ENCODE results near the gene PSMA8. TPM values are rescaled to one million over a fixed set of nuclear protein-coding genes. Genes with fewer than 3 reads are reported as not detected.
A peak's percentile ranks its signal among the peaks of the same experiment; 100 is the strongest.

The PSMA8 gene
- total RNA-seq, 1 experiment from 2014 or later = not detected

DNA sequence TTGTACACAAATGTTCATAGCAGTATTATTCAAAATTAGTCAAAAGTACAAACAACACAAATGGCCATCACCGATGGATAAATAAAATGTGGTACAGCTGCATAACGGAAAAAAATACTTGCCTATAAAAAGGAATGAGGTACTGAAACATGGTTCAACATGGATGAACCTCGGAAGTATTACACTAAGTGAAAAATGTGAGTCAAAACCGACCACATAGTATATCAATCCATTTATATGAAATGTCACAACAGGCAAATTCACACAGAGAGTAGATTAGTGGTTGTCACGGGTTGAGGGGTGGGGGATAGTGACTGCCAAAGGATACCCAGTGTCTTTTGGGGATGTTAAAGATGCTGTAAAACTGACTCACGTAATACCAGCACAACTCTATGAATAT is 46.7 kb upstream of the PSMA8 start:
- Mint-ChIP-seq H3K4me3 (no peak overlapping the region), H3K27ac (no peak overlapping the region)
- POLR2A ChIA-PET = no interaction called here

DNA sequence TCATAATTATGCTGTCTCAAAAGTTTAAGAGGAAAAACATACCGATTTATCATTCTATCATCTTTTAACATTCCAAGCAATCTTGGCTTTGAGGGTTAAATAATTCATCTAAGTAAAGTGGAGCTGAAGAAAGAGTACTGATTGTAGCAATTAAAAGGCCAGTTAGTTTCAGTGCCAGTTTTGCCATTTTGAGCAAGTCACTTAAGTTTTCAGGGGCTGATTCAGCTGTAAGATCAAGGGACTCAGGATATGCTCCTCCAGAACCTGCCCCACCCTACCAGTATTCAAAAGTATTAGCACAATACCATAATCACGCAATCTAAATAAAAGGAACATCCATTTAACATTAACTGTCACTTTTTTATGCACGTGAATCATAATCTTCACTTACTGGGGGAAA is 45.2 kb upstream of the PSMA8 start:
- DNase-seq (ENCODE audit: low spot score) (no peak), ATAC-seq (no peak)
- H3K27ac Mint-ChIP-seq = no peak overlapping the region
- TF ChIP-seq TP53 (CRISPR knock-in tag; IDR thresholded peaks at IDR 0.05) (no peak), FOXP1 (CRISPR knock-in tag; IDR thresholded peaks at IDR 0.05; ENCODE audit: borderline replicate concordance) (no peak), ESRRA (CRISPR knock-in tag; IDR thresholded peaks at IDR 0.05; ENCODE audit: borderline replicate concordance) (no peak), IRF2 (CRISPR knock-in tag; IDR thresholded peaks at IDR 0.05; ENCODE audit: borderline replicate concordance, low read depth) (no peak), ZNF423 (CRISPR knock-in tag; IDR thresholded peaks at IDR 0.05) (no peak), NR2C2 (CRISPR knock-in tag; IDR thresholded peaks at IDR 0.05) (no peak), SMAD3 (CRISPR knock-in tag; IDR thresholded peaks at IDR 0.05; ENCODE audit: borderline replicate concordance) (no peak)
- TF ChIP-seq, protein P1, sequence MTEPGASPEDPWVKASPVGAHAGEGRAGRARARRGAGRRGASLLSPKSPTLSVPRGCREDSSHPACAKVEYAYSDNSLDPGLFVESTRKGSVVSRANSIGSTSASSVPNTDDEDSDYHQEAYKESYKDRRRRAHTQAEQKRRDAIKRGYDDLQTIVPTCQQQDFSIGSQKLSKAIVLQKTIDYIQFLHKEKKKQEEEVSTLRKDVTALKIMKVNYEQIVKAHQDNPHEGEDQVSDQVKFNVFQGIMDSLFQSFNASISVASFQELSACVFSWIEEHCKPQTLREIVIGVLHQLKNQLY (CRISPR knock-in tag; IDR thresholded peaks at IDR 0.05) = no peak
- H3K27me3 Mint-ChIP-seq (ENCODE audit: low read depth) = no peaks in the 10 kb centered on the region
- peaks cover 22% of the 10 kb centered on the region for H3K36me3 Mint-ChIP-seq
- H3K9me3 Mint-ChIP-seq = no peaks in the 10 kb centered on the region
- H3K4me3 Mint-ChIP-seq = peak overlapping the region; percentile 98
- peaks cover 25% of the 10 kb centered on the region for H3K4me1 Mint-ChIP-seq
- POLR2A ChIA-PET = no interaction called here
- CTCF ChIA-PET = no interaction called here

More for the DNA sequence above, 46.7 kb upstream of the PSMA8 start:
- Mint-ChIP-seq H3K27me3 (ENCODE audit: low read depth) (no peaks in the 10 kb centered on the region), H3K36me3 (peaks cover 34% of the 10 kb centered on the region), H3K9me3 (no peaks in the 10 kb centered on the region), H3K4me1 (peaks cover 20% of the 10 kb centered on the region)
- ATAC-seq = no peak
- CTCF ChIA-PET = no interaction called here
- TF ChIP-seq SP1 (CRISPR knock-in tag; conservative IDR thresholded peaks at IDR 0.05) = no peak
- TF ChIP-seq, protein P2, sequence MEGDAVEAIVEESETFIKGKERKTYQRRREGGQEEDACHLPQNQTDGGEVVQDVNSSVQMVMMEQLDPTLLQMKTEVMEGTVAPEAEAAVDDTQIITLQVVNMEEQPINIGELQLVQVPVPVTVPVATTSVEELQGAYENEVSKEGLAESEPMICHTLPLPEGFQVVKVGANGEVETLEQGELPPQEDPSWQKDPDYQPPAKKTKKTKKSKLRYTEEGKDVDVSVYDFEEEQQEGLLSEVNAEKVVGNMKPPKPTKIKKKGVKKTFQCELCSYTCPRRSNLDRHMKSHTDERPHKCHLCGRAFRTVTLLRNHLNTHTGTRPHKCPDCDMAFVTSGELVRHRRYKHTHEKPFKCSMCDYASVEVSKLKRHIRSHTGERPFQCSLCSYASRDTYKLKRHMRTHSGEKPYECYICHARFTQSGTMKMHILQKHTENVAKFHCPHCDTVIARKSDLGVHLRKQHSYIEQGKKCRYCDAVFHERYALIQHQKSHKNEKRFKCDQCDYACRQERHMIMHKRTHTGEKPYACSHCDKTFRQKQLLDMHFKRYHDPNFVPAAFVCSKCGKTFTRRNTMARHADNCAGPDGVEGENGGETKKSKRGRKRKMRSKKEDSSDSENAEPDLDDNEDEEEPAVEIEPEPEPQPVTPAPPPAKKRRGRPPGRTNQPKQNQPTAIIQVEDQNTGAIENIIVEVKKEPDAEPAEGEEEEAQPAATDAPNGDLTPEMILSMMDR (IDR thresholded peaks at IDR 0.05) = no peak
- TF ChIP-seq ESRRA (CRISPR knock-in tag; IDR thresholded peaks at IDR 0.05; ENCODE audit: borderline replicate concordance) = no peak
- TF ChIP-seq GRHL2 (CRISPR knock-in tag; IDR thresholded peaks at IDR 0.05; ENCODE audit: insufficient replicate concordance, severe bottlenecking) = no peak
- TF ChIP-seq, protein P3, sequence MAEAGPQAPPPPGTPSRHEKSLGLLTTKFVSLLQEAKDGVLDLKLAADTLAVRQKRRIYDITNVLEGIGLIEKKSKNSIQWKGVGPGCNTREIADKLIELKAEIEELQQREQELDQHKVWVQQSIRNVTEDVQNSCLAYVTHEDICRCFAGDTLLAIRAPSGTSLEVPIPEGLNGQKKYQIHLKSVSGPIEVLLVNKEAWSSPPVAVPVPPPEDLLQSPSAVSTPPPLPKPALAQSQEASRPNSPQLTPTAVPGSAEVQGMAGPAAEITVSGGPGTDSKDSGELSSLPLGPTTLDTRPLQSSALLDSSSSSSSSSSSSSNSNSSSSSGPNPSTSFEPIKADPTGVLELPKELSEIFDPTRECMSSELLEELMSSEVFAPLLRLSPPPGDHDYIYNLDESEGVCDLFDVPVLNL (CRISPR knock-in tag; IDR thresholded peaks at IDR 0.05; ENCODE audit: borderline replicate concordance, low read depth) = no peak
- TF ChIP-seq FOXK1 (CRISPR knock-in tag; IDR thresholded peaks at IDR 0.05) = no peak
- TF ChIP-seq, protein P4, sequence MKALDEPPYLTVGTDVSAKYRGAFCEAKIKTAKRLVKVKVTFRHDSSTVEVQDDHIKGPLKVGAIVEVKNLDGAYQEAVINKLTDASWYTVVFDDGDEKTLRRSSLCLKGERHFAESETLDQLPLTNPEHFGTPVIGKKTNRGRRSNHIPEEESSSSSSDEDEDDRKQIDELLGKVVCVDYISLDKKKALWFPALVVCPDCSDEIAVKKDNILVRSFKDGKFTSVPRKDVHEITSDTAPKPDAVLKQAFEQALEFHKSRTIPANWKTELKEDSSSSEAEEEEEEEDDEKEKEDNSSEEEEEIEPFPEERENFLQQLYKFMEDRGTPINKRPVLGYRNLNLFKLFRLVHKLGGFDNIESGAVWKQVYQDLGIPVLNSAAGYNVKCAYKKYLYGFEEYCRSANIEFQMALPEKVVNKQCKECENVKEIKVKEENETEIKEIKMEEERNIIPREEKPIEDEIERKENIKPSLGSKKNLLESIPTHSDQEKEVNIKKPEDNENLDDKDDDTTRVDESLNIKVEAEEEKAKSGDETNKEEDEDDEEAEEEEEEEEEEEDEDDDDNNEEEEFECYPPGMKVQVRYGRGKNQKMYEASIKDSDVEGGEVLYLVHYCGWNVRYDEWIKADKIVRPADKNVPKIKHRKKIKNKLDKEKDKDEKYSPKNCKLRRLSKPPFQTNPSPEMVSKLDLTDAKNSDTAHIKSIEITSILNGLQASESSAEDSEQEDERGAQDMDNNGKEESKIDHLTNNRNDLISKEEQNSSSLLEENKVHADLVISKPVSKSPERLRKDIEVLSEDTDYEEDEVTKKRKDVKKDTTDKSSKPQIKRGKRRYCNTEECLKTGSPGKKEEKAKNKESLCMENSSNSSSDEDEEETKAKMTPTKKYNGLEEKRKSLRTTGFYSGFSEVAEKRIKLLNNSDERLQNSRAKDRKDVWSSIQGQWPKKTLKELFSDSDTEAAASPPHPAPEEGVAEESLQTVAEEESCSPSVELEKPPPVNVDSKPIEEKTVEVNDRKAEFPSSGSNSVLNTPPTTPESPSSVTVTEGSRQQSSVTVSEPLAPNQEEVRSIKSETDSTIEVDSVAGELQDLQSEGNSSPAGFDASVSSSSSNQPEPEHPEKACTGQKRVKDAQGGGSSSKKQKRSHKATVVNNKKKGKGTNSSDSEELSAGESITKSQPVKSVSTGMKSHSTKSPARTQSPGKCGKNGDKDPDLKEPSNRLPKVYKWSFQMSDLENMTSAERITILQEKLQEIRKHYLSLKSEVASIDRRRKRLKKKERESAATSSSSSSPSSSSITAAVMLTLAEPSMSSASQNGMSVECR (CRISPR knock-in tag; IDR thresholded peaks at IDR 0.05; ENCODE audit: borderline replicate concordance) = no peak
- no peak for TF ChIP-seq NR1H2 (CRISPR knock-in tag; IDR thresholded peaks at IDR 0.05)
- no peak for TF ChIP-seq RORB (CRISPR knock-in tag; IDR thresholded peaks at IDR 0.05)
- DNase-seq (ENCODE audit: low spot score) = no peak
